ENCODE results near the gene TNFRSF1B. TPM values are rescaled to one million over a fixed set of nuclear protein-coding genes. Genes with fewer than 3 reads are reported as not detected.

Gene TNFRSF1B
- 10 to 100 TPM in 2 of 4 donors, 1 to 10 TPM in 2; 2.1 to 17.5 (median 10.3) TPM for total RNA-seq

DNA sequence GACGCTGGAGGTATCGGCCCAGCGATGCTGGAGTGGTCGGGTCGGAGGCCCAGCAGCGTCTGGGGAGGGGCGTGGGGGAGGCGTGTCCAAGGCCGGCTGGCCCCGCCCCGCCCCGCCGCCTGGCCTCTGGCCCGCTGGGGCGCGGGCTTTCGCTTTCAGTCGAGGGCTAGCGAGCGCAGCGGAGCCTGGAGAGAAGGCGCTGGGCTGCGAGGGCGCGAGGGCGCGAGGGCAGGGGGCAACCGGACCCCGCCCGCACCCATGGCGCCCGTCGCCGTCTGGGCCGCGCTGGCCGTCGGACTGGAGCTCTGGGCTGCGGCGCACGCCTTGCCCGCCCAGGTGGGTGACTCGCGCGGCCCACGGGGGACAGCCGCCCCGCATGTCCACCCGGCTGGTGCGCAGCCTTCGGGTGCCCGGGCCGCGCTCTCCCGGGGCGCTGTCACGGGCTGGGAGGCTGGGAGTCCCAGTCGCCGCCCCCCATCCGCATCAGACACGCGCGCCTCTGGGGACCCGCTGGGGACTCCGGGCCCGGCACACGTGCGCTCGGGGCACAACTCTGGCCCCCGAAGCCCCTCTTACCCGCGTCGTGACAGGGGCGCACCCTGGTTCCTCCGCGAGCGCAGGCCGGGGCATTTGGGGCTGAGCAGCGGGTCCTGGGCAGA, at the start of gene TNFRSF1B:
Gene TNFRSF1B (plus strand): TSS at position 158 of the 659 bp plus-strand sequence. CDS start 101 bp downstream, at position 259.
- no peak for DNase-seq
- Histone ChIP-seq H3K27me3 (peaks cover 0 to 51% (median 2%) of the 10 kb centered on the region in 4 donors), H3K27ac (peak within 1 kb of the TSS; percentile 77 to 93 (median 86)), H3K9me3 (no peaks in the 10 kb centered on the region), H3K4me1 (peaks cover 15 to 87% (median 29%) of the 10 kb centered on the region in 3 donors), H3K4me3 (peak within 1 kb of the TSS; percentile 52 to 94 (median 80)), H3K36me3 (no peaks in the 10 kb centered on the region)
- intact Hi-C loops (cut with DNase I), result no loop called here
- TF ChIP-seq POLR2A (IDR thresholded peaks at IDR 0.05), result peak in 2 of 4 donors; percentile 88 to 95
- TF ChIP-seq, protein P1, sequence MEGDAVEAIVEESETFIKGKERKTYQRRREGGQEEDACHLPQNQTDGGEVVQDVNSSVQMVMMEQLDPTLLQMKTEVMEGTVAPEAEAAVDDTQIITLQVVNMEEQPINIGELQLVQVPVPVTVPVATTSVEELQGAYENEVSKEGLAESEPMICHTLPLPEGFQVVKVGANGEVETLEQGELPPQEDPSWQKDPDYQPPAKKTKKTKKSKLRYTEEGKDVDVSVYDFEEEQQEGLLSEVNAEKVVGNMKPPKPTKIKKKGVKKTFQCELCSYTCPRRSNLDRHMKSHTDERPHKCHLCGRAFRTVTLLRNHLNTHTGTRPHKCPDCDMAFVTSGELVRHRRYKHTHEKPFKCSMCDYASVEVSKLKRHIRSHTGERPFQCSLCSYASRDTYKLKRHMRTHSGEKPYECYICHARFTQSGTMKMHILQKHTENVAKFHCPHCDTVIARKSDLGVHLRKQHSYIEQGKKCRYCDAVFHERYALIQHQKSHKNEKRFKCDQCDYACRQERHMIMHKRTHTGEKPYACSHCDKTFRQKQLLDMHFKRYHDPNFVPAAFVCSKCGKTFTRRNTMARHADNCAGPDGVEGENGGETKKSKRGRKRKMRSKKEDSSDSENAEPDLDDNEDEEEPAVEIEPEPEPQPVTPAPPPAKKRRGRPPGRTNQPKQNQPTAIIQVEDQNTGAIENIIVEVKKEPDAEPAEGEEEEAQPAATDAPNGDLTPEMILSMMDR (IDR thresholded peaks at IDR 0.05), result no peak
- 0 to 20% methylated on average over 1 to 11 of the region's 79 CpGs for WGBS, 2 donors

DNA sequence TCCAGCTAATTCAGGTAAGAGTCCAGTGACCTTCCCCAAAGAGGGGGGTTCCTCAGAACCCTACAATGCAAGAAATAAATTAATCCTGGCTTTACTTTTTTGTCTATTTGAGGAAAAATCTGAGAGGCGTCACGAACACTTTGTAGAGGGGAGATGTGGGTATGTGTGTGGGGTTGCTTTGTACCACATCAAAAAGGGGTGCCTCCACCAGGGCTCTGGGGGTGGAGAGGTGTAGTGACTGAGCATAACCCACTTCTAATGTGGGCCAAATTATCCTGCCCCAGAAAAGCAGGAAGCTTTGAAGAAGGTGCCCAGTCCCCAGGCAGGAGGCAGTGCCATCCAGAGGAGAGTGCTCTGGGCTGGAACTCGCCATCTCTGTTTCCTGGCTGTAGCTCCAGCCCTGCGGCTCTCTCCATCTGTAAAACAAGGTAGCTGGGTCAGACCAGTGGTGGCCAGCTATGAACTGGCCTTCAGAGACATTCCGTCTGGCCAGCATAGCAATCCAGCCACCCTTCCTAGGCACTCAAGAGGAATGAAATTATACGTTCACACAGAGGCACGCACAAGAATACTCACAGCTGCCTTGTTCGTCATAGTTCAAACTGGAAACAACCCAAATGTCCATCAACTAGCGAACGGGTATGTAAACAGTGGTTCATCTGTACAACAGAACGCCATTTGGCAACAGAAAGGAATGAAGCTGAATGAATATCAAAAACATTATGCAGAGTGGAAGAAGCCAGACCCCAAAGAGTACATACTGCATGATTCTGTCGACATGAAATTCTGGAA, 45.4 kb upstream of the TNFRSF1B start:
- Histone ChIP-seq H3K9me3 (no peaks in the 10 kb centered on the region), H3K4me1 (peaks cover 9 to 20% (median 9%) of the 10 kb centered on the region in 3 donors), H3K4me3 (no peak overlapping the region), H3K36me3 (no peaks in the 10 kb centered on the region), H3K27ac (peak overlapping the region in 2 of 4 donors; percentile 36), H3K27me3 (peaks cover 0 to 34% (median 0%) of the 10 kb centered on the region in 4 donors)
- TF ChIP-seq, protein P1 (IDR thresholded peaks at IDR 0.05), result no peak
- no peak for TF ChIP-seq POLR2A (IDR thresholded peaks at IDR 0.05)
- no peak for DNase-seq
- intact Hi-C loops (cut with DNase I), result no loop called here
- 57 to 61% methylated on average over 10 of the region's 12 CpGs for WGBS, 2 donors

DNA sequence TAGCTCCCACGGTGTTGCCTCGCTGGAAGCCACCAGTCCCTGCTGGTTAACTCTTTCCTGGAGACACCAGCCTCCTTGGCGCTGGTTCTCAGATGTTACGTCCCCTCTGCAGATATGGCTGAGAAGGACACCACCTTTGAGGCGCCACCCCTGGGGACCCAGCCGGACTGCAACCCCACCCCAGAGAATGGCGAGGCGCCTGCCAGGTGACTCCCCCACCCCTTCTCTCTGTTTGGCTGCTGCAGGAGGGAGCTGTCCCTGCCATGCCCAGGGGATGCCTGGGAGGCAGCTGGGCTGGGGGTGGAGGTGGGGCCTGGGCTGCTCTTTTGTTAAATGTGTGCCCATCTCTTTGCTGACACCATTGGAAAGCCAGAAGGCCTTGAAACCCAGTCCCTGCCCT, 43.6 kb upstream of the TNFRSF1B start:
- H3K27ac ChIP-seq, result no peak overlapping the region
- intact Hi-C loops (cut with DNase I), result no loop called here
- H3K27me3 ChIP-seq, result peaks cover 0 to 52% (median 0%) of the 10 kb centered on the region in 4 donors
- no peak overlapping the region for H3K4me3 ChIP-seq
- WGBS, 2 donors, result 53 to 57% methylated on average over 3 of the region's 8 CpGs
- no peaks in the 10 kb centered on the region for H3K36me3 ChIP-seq
- TF ChIP-seq, protein P1 (IDR thresholded peaks at IDR 0.05), result no peak
- TF ChIP-seq POLR2A (IDR thresholded peaks at IDR 0.05), result no peak
- DNase-seq, result no peak
- no peaks in the 10 kb centered on the region for H3K9me3 ChIP-seq
- H3K4me1 ChIP-seq, result peaks cover 9 to 20% (median 9%) of the 10 kb centered on the region in 3 donors

DNA sequence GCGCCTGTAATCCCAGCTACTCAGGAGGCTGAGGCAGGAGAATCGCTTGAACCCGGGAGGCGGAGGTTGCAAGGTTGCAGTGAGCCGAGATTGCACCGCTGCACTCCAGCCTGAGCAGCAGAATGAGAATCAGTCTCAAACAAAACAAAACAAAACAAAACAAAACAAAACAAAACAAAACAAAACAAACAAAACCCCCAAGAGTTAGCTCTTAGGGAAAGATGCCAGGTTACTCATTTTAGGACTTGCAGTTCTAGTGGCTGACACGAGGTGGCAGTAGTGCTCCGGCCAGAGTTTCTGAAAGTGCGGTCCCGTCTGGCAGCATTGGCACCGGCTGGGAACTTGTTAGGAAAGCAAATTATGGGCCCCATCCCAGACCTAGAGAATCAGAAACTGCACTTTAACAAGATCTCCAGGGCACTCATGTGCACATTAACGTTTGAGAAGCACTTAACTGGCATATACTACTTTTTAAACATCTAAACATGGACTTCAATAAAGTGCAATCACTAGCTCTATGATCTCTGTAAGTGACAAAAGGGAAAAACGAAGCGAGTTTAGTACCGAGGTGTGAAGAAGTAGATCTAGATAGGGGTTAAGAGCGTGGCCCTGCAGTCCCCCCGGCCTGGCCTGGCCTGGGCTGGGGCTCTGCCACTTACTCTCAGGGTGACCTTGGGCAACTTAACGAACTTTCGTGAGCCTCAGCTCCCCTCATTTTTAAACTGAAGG, 41.9 kb upstream of the TNFRSF1B start:
- H3K4me3 ChIP-seq, result no peak overlapping the region
- no peaks in the 10 kb centered on the region for H3K36me3 ChIP-seq
- intact Hi-C loops (cut with DNase I), result loop anchor here (2.0 kb wide), 1 partner anchor 84 kb away; no protein-coding TSS in a partner anchor
- H3K27me3 ChIP-seq, result peaks cover 0 to 58% (median 0%) of the 10 kb centered on the region in 4 donors
- 37 to 44% methylated on average over 17 to 19 of the region's 19 CpGs for WGBS, 2 donors
- peak overlapping the region in 2 of 4 donors; percentile 54 to 64 for H3K27ac ChIP-seq
- no peaks in the 10 kb centered on the region for H3K9me3 ChIP-seq
- DNase-seq, result no peak
- TF ChIP-seq, protein P1 (IDR thresholded peaks at IDR 0.05), result peak; percentile 94 to 99 (median 98)
- TF ChIP-seq POLR2A (IDR thresholded peaks at IDR 0.05), result no peak
- H3K4me1 ChIP-seq, result peaks cover 9 to 20% (median 9%) of the 10 kb centered on the region in 3 donors
